CD14-positive monocyte (primary cell): ENCODE measurements around the gene PLCD3. TPM values are rescaled to one million over a fixed set of nuclear protein-coding genes. Genes with fewer than 3 reads are reported as not detected.

Source experiments
- DNase-seq, 3 donors: peaks; one replicate each; pipeline ENCODE4 v3.0.0-alpha.2; 2011 to 2022
- H2AFZ ChIP-seq: 2 replicates; pipeline ENCODE4 v1.6.0; 2012; ENCODE audit warnings: mild to moderate bottlenecking, low read depth, low read length, inconsistent platforms; ENCODE audit not compliant: insufficient read depth, poor library complexity, severe bottlenecking
- H3K27ac ChIP-seq, 2 donors: 1 replicate in 1 of 2; 2 replicates in 1 of 2; pipeline ENCODE4 v1.5.1; 2012 to 2013; ENCODE audit warnings: low read length in 2 of 2, control low read depth in 1 of 2, inconsistent platforms in 1 of 2, low read depth in 1 of 2, mild to moderate bottlenecking in 1 of 2
- H3K27me3 ChIP-seq, 2 donors: one replicate each; pipeline versions ENCODE4 v1.6.0 to v1.6.1; 2011 to 2013; ENCODE audit warnings: low read length in 2 of 2; ENCODE audit not compliant: control insufficient read depth in 2 of 2, insufficient read depth in 2 of 2
- H3K36me3 ChIP-seq, 2 donors: replicated peaks in 1 of 2; 1 replicate in 1 of 2; 2 replicates in 1 of 2; pipeline versions ENCODE4 v1.5.1 to v1.6.1; 2012 to 2013; ENCODE audit warnings: low read length in 2 of 2, control low read depth in 1 of 2, inconsistent platforms in 1 of 2, mild to moderate bottlenecking in 1 of 2; ENCODE audit not compliant: insufficient read depth in 2 of 2, control insufficient read depth in 1 of 2
- H3K4me1 ChIP-seq, 2 donors: 1 replicate in 1 of 2; 2 replicates in 1 of 2; pipeline versions ENCODE4 v1.5.1 to v1.6.1; 2012 to 2013; ENCODE audit warnings: low read length in 2 of 2, control low read depth in 1 of 2, inconsistent platforms in 1 of 2, mild to moderate bottlenecking in 1 of 2, moderate library complexity in 1 of 2; ENCODE audit not compliant: insufficient read depth in 2 of 2, control insufficient read depth in 1 of 2
- H3K4me2 ChIP-seq: replicated peaks from 2 replicates; pipeline ENCODE3; 2012; ENCODE audit warnings: low read length, moderate library complexity, mild to moderate bottlenecking; ENCODE audit not compliant: poor library complexity, severe bottlenecking; ENCODE audit errors: extremely low read depth
- H3K4me3 ChIP-seq, 3 experiments: fragments of 200-600 bp in 1 of 3; sonication (generic) in 1 of 3; replicated peaks in 1 of 3; 1 replicate in 2 of 3; 2 replicates in 1 of 3; pipeline ENCODE4 v1.5.1; 2011 to 2013; ENCODE audit warnings: low read length in 3 of 3, mild to moderate bottlenecking in 3 of 3, control low read depth in 2 of 3, low read depth in 2 of 3, inconsistent platforms in 1 of 3, moderate library complexity in 1 of 3
- H3K79me2 ChIP-seq: 2 replicates; pipeline ENCODE4 v1.6.0; 2012; ENCODE audit warnings: mild to moderate bottlenecking, control low read depth, inconsistent platforms, low read length, moderate library complexity; ENCODE audit not compliant: insufficient read depth
- H3K9ac ChIP-seq: 2 replicates; pipeline ENCODE4 v1.6.0; 2017; ENCODE audit warnings: low read length, mild to moderate bottlenecking; ENCODE audit not compliant: insufficient read depth, poor library complexity, severe bottlenecking
- H3K9me3 ChIP-seq, 2 donors: replicated peaks in 1 of 2; 1 replicate in 1 of 2; 2 replicates in 1 of 2; pipeline versions ENCODE4 v1.5.1 to v1.6.1; 2012 to 2013; ENCODE audit warnings: low read length in 2 of 2, control low read depth in 1 of 2; ENCODE audit not compliant: control insufficient read depth in 1 of 2, insufficient read depth in 1 of 2
- H4K20me1 ChIP-seq: 2 replicates; pipeline ENCODE4 v1.6.0; 2012; ENCODE audit warnings: mild to moderate bottlenecking, low read length, control low read depth, moderate library complexity; ENCODE audit not compliant: insufficient read depth
- H3K27ac Mint-ChIP-seq, 7 donors: one replicate each; pipeline ENCODE4 v1.8.0; 2020; ENCODE audit warnings: mild to moderate bottlenecking in 7 of 7, mixed read lengths in 7 of 7, moderate library complexity in 6 of 7, inconsistent platforms in 2 of 7
- H3K27me3 Mint-ChIP-seq, 3 donors: one replicate each; pipeline ENCODE4 v1.8.0; 2021 to 2022; ENCODE audit warnings: low read depth in 3 of 3, mild to moderate bottlenecking in 3 of 3, mixed read lengths in 3 of 3, moderate library complexity in 3 of 3, inconsistent platforms in 1 of 3
- H3K36me3 Mint-ChIP-seq, 2 donors: one replicate each; pipeline ENCODE4 v1.8.0; 2020; ENCODE audit warnings: mixed read lengths in 2 of 2, inconsistent platforms in 1 of 2, mild to moderate bottlenecking in 1 of 2
- H3K4me1 Mint-ChIP-seq: one replicate; pipeline ENCODE4 v1.8.0; 2020; ENCODE audit warnings: mild to moderate bottlenecking, mixed read lengths
- H3K4me3 Mint-ChIP-seq, 2 donors: one replicate each; pipeline ENCODE4 v1.8.0; 2020; ENCODE audit warnings: mild to moderate bottlenecking in 2 of 2, mixed read lengths in 2 of 2, moderate library complexity in 1 of 2
- H3K9me3 Mint-ChIP-seq, 7 donors: one replicate each; pipeline ENCODE4 v1.8.0; 2020 to 2022; ENCODE audit warnings: mixed read lengths in 7 of 7, mild to moderate bottlenecking in 6 of 7, moderate library complexity in 6 of 7, inconsistent platforms in 2 of 7
- CTCF ChIP-seq: fragments of 200-600 bp; IDR thresholded peaks from one replicate; pipeline ENCODE4 v1.8.0; 2022; ENCODE audit warnings: antibody characterized with exemption, mild to moderate bottlenecking
- WGBS: methylation state at CpG from one replicate; pipeline ENCODE4 v1.1.5; 2013; ENCODE audit warnings: missing lambda C conversion rate; ENCODE audit not compliant: insufficient coverage; 5-methylcytosine and 5-hydroxymethylcytosine counted together
- intact Hi-C, 2 donors: fragments of 100-400 bp; cut with micrococcal nuclease; formaldehyde crosslinking; loops; one replicate each; pipeline versions ENCODE4 v1.15.0 to v1.15.1; 2023
- polyA plus RNA-seq, 3 donors: library from polyadenylated mRNA; depleted of rRNA in 1 of 3; unstranded in 2 of 3; stranded (reverse) in 1 of 3; fragments of 300-500 nt in 2 of 3; fragments of >200 nt in 1 of 3; fragmentation: Illumina TruSeq in 2 of 3; gene quantifications; 1 replicate in 2 of 3; 2 replicates in 1 of 3; pipeline ENCODE4 v1.2.3, GENCODE V29; 2012 to 2021

Gene PLCD3
- polyA plus RNA-seq, 3 donors: 0.97 to 25.8 (median 2.5) TPM

- H3K4me1 Mint-ChIP-seq: peaks cover 23% of the 10 kb centered on the region
- Histone ChIP-seq H3K27ac (no peak overlapping the region), H3K9ac (no peak overlapping the region), H3K36me3 (no peaks in the 10 kb centered on the region), H3K79me2 (no peaks in the 10 kb centered on the region), H3K9me3 (no peaks in the 10 kb centered on the region), H4K20me1 (no peaks in the 10 kb centered on the region), H3K4me2 (no peak overlapping the region), H3K4me1 (peaks cover 15 to 27% of the 10 kb centered on the region in 2 donors), H3K4me3 (no peak overlapping the region), H2AFZ (no peak overlapping the region), H3K27me3 (peaks cover 0 to 8% of the 10 kb centered on the region in 2 donors)
- no peak overlapping the region for H3K4me3 Mint-ChIP-seq
- peaks cover 7 to 16% (median 12%) of the 10 kb centered on the region in 3 donors for H3K27me3 Mint-ChIP-seq
- H3K36me3 Mint-ChIP-seq: no peaks in the 10 kb centered on the region
- no peaks in the 10 kb centered on the region for H3K9me3 Mint-ChIP-seq
- 100% methylated on average over 5 of the region's 10 CpGs for WGBS
- intact Hi-C loops: no loop called here
- TF ChIP-seq CTCF: no peak
- no peak overlapping the region for H3K27ac Mint-ChIP-seq
- DNase-seq: no peak
Measured at GRCh38 chr17:45129426-45129939, 2.8 kb downstream of the PLCD3 start.

GRCh38 chr17:45128989-45129388 is 3.3 kb downstream of the PLCD3 start:
- Histone ChIP-seq H3K27me3 (peaks cover 0 to 8% of the 10 kb centered on the region in 2 donors), H3K4me1 (peaks cover 20 to 32% of the 10 kb centered on the region in 2 donors), H3K4me3 (no peak overlapping the region), H3K79me2 (no peaks in the 10 kb centered on the region), H3K36me3 (no peaks in the 10 kb centered on the region), H3K9me3 (no peaks in the 10 kb centered on the region), H3K27ac (no peak overlapping the region), H3K4me2 (no peak overlapping the region), H3K9ac (no peak overlapping the region), H4K20me1 (no peaks in the 10 kb centered on the region), H2AFZ (no peak overlapping the region)
- DNase-seq: no peak
- no peaks in the 10 kb centered on the region for H3K36me3 Mint-ChIP-seq
- H3K4me1 Mint-ChIP-seq: peaks cover 28% of the 10 kb centered on the region
- intact Hi-C loops: no loop called here
- H3K27ac Mint-ChIP-seq: no peak overlapping the region
- peaks cover 7 to 16% (median 12%) of the 10 kb centered on the region in 3 donors for H3K27me3 Mint-ChIP-seq
- WGBS: no CpG with 5 or more reads among the region's 2 CpGs
- H3K9me3 Mint-ChIP-seq: no peaks in the 10 kb centered on the region
- no peak overlapping the region for H3K4me3 Mint-ChIP-seq
- TF ChIP-seq CTCF: no peak
